ENCODE data around the gene SELPLG.

DNA sequence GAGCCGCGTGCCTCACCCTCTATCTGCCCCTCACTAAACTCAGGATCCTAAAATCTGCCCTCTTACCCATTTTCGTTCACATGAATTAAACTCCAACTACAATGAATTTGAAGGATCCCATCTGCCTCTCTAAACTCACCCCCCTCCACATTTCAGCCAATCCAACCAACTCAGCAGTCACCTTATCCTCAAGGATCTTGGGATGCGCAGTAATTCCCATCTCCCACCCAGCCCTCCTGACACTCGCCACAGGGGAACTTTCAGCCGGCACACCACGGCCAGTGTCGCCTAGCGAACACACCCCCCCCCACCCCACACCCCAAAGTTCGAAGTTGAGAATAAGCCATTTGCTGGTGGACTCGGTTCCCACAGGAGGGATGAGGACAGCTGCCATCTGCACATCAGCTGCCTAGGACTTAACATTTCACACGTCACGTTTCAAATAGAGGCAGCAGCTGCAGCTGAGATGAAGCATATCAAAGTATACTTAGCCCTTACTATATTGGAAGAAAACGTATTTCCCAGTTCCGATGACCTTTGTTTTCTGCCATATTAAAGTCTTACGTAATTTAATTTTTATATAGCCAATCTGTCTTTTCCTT lies 8.7 kb upstream of the SELPLG start:
- TF ChIP-seq, protein P1, sequence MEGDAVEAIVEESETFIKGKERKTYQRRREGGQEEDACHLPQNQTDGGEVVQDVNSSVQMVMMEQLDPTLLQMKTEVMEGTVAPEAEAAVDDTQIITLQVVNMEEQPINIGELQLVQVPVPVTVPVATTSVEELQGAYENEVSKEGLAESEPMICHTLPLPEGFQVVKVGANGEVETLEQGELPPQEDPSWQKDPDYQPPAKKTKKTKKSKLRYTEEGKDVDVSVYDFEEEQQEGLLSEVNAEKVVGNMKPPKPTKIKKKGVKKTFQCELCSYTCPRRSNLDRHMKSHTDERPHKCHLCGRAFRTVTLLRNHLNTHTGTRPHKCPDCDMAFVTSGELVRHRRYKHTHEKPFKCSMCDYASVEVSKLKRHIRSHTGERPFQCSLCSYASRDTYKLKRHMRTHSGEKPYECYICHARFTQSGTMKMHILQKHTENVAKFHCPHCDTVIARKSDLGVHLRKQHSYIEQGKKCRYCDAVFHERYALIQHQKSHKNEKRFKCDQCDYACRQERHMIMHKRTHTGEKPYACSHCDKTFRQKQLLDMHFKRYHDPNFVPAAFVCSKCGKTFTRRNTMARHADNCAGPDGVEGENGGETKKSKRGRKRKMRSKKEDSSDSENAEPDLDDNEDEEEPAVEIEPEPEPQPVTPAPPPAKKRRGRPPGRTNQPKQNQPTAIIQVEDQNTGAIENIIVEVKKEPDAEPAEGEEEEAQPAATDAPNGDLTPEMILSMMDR (IDR thresholded peaks at IDR 0.05) = no peak
- TF ChIP-seq EZH2 (IDR thresholded peaks at IDR 0.05; ENCODE audit: borderline replicate concordance, insufficient read depth, low read depth, low read length, poor library complexity, severe bottlenecking) = no peak
